ENCODE data around the gene SPATS2L.

The SPATS2L gene

DNA sequence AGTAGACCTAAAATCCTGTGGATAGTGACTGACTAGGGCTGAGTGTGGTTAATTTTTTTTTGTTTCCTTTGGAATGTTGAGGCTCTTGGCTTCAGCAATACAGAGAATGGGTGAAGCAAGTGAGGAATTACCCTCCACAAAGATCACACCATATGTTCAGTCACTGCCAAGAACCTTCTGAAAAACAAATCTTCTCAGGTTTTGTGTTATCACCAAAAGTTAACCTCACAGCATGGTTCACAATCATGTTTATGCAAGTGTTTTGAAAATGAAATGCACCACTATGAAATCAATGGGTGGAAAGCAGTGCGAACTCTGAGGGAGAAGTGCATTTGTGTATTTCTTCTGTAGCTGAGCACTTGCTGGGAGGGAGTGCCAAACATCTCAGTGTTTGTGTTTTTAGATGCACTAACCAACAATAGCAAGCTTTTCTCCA lies 44.4 kb downstream of the SPATS2L start:
- TF ChIP-seq CTCF (IDR thresholded peaks at IDR 0.05; ENCODE audit: low read depth, low read length, missing control alignments): no peak
- no peak overlapping the region for H3K4me3 ChIP-seq (ENCODE audit: low read depth, low read length)
- DNase-seq (ENCODE audit: low read depth): peak; percentile 83
- in situ Hi-C loops (cut with HindIII; ENCODE audit: low sequenced_read_pairs): no loop called here

- in situ Hi-C loops (cut with HindIII; ENCODE audit: low sequenced_read_pairs): no loop called here
- TF ChIP-seq CTCF (IDR thresholded peaks at IDR 0.05; ENCODE audit: low read depth, low read length, missing control alignments): no peak
Observed at GRCh38 chr2:200351815-200352214, 45.3 kb downstream of the SPATS2L start.

DNA sequence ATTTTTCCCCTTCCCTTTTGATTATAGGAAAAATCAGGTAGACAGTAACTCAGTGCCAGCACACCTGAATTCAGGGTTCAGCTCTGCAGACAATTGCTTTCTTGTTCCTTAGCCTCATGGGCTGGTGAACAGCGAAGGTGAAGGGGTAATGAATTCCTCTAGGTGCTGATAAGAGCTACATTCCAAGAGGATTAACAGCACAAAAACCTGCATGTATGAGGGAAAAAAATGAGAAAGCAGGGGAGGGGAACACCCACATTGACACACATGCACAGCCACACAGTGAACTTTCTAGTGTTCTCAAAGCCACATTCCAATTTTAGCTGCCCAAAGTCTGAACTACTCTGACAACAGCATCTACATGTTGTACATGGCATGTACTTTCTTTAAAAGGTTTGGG lies 46.1 kb downstream of the SPATS2L start:
- no peak overlapping the region for H3K4me3 ChIP-seq (ENCODE audit: low read depth, low read length)
- TF ChIP-seq CTCF (IDR thresholded peaks at IDR 0.05; ENCODE audit: low read depth, low read length, missing control alignments): no peak
- peak; percentile 46 for DNase-seq (ENCODE audit: low read depth)
- in situ Hi-C loops (cut with HindIII; ENCODE audit: low sequenced_read_pairs): no loop called here

More at GRCh38 chr2:200351815-200352214, 45.3 kb downstream of the SPATS2L start:
- H3K4me3 ChIP-seq (ENCODE audit: low read depth, low read length): no peak overlapping the region
- DNase-seq (ENCODE audit: low read depth): no peak

- H3K4me3 ChIP-seq (ENCODE audit: low read depth, low read length): no peak overlapping the region
- in situ Hi-C loops (cut with HindIII; ENCODE audit: low sequenced_read_pairs): no loop called here
- no peak for TF ChIP-seq CTCF (IDR thresholded peaks at IDR 0.05; ENCODE audit: low read depth, low read length, missing control alignments)
- DNase-seq (ENCODE audit: low read depth): no peak
Observed at GRCh38 chr2:200353120-200353519, 46.6 kb downstream of the SPATS2L start.

DNA sequence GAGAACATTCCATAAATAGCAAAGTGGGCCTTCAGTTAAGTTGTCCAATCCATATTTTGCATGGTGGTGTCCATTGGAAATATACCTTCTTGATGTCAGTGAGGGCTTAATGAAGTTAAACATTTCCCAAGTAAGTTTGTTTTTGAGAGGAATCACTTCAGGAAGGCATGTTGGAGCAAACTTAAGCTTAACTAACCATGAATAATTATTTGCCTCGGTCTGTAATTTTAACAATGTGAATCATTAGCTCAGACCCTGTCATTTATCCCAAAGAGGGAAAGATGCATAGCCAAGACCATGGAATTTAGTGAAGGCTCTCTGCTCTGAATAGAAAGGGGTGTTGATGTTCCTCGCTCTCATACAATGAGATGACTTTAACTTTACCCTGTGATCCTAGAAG lies 47.4 kb downstream of the SPATS2L start:
- in situ Hi-C loops (cut with HindIII; ENCODE audit: low sequenced_read_pairs): no loop called here
- TF ChIP-seq CTCF (IDR thresholded peaks at IDR 0.05; ENCODE audit: low read depth, low read length, missing control alignments): no peak
- no peak overlapping the region for H3K4me3 ChIP-seq (ENCODE audit: low read depth, low read length)
- no peak for DNase-seq (ENCODE audit: low read depth)

GRCh38 chr2:200354833-200355751 lies 48.6 kb downstream of the SPATS2L start:
- no peak for DNase-seq (ENCODE audit: low read depth)
- H3K4me3 ChIP-seq (ENCODE audit: low read depth, low read length): no peak overlapping the region
- in situ Hi-C loops (cut with HindIII; ENCODE audit: low sequenced_read_pairs): no loop called here
- TF ChIP-seq CTCF (IDR thresholded peaks at IDR 0.05; ENCODE audit: low read depth, low read length, missing control alignments): no peak

Measured in astrocyte of the cerebellum (primary cell).